HL-60 (cell line): ENCODE results near the gene NPW.

Experiments used
- GABPA ChIP-seq: IDR thresholded peaks from 2 replicates; pipeline ENCODE4 v1.6.1; 2012; ENCODE audit warnings: low read depth
- POLR2AphosphoS5 ChIP-seq: IDR thresholded peaks from 2 replicates; pipeline ENCODE4 v1.6.1; 2012; ENCODE audit warnings: low read depth
- SPI1 ChIP-seq: IDR thresholded peaks from 2 replicates; pipeline ENCODE4 v1.6.1; 2012; ENCODE audit warnings: low read depth, mild to moderate bottlenecking, borderline replicate concordance
- TF ChIP-seq, protein P1 (sequence below): IDR thresholded peaks from one replicate; pipeline ENCODE4 v1.5.1; 2011; ENCODE audit warnings: low read length, control low read depth, inconsistent platforms; ENCODE audit not compliant: insufficient read depth

DNA sequence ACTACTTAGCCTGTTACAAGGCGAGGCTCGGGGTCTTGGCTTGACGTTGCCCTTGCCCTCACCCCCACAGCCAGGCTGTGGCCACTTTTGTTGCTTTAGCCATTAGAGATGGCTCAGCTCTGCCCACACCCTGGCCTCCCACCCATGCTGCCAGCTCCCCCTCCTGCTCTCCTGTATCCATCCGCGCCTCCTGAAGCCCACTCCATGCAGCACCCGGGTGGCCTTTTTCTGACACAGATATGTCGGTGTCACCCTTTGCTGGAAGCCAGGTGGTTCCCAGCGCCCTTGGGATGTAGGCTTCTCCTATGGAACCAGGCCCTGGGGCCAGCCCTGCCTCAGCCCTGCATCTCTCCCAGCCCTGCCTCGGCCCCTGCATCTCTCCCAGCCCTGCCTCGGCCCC is 37.9 kb downstream of the NPW start:
- TF ChIP-seq, protein P1, sequence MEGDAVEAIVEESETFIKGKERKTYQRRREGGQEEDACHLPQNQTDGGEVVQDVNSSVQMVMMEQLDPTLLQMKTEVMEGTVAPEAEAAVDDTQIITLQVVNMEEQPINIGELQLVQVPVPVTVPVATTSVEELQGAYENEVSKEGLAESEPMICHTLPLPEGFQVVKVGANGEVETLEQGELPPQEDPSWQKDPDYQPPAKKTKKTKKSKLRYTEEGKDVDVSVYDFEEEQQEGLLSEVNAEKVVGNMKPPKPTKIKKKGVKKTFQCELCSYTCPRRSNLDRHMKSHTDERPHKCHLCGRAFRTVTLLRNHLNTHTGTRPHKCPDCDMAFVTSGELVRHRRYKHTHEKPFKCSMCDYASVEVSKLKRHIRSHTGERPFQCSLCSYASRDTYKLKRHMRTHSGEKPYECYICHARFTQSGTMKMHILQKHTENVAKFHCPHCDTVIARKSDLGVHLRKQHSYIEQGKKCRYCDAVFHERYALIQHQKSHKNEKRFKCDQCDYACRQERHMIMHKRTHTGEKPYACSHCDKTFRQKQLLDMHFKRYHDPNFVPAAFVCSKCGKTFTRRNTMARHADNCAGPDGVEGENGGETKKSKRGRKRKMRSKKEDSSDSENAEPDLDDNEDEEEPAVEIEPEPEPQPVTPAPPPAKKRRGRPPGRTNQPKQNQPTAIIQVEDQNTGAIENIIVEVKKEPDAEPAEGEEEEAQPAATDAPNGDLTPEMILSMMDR: no peak
- TF ChIP-seq POLR2AphosphoS5: no peak
- TF ChIP-seq SPI1: no peak
- TF ChIP-seq GABPA: no peak
